Vagina (tissue), 2 donors: Measurements from ENCODE around the gene CCL20.
A peak's percentile ranks its signal among the peaks of the same experiment; 100 is the strongest.

ENCODE experiments used
- POLR2AphosphoS5 ChIP-seq, 2 donors: sonication (generic); formaldehyde crosslinking; IDR thresholded peaks; one replicate each; pipeline ENCODE4 v1.9.0; 2017; ENCODE audit warnings: antibody characterized with exemption in 2 of 2, mild to moderate bottlenecking in 2 of 2, low read depth in 1 of 2; ENCODE audit not compliant: insufficient read depth in 1 of 2
- TF ChIP-seq, protein P1 (sequence below), 3 experiments: fragments of 450-650 bp in 2 of 3; fragments of 200-600 bp in 1 of 3; sonication (generic) in 1 of 3; IDR thresholded peaks; one replicate each; pipeline ENCODE4 v1.5.1; 2017 to 2019; ENCODE audit warnings: antibody characterized with exemption in 3 of 3, mild to moderate bottlenecking in 2 of 3, moderate library complexity in 2 of 3

DNA sequence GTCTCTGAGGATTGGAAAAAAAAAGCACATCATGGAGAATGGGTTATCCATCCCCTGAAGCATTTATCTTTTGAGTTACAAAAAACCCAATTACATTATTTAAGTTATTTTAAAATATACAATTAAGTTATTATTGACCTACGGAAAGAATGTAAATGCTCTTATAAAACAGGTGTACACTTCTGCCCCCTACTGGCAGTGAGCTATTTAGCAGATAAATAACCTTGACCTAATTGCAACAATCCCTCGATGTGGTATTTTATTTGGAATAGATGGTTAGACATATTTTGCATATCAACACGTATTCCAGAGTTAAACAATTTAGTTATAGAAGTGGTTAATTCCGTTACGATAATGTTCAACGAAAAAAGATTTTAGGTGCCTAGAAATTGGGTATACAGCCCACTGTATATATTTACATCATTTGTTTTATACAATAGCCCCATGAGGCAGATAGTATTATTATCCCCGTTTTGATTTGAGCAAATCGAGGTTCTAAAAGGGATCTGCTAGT is 48.6 kb downstream of the CCL20 start:
- no peak for TF ChIP-seq POLR2AphosphoS5 (IDR thresholded peaks at IDR 0.05; ENCODE audit: insufficient read depth in 1 of 2, low read depth in 1 of 2)
- TF ChIP-seq, protein P1, sequence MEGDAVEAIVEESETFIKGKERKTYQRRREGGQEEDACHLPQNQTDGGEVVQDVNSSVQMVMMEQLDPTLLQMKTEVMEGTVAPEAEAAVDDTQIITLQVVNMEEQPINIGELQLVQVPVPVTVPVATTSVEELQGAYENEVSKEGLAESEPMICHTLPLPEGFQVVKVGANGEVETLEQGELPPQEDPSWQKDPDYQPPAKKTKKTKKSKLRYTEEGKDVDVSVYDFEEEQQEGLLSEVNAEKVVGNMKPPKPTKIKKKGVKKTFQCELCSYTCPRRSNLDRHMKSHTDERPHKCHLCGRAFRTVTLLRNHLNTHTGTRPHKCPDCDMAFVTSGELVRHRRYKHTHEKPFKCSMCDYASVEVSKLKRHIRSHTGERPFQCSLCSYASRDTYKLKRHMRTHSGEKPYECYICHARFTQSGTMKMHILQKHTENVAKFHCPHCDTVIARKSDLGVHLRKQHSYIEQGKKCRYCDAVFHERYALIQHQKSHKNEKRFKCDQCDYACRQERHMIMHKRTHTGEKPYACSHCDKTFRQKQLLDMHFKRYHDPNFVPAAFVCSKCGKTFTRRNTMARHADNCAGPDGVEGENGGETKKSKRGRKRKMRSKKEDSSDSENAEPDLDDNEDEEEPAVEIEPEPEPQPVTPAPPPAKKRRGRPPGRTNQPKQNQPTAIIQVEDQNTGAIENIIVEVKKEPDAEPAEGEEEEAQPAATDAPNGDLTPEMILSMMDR (IDR thresholded peaks at IDR 0.05): peak in 2 of 3 experiments; percentile 13 to 18
